NCI-H345 treated with DMSO at 0.1 percent for 48 hours (cell line): ENCODE results near the gene NOTCH2NLA.
"Not testable (repeated sequence)": the region's sequence is repeated elsewhere in the genome, so short reads cannot be mapped to it uniquely, and the experiment has no call there.

Experiments used
- DNase-seq: peaks from one replicate; lab custom pipeline; 2025; ENCODE audit not compliant: unreplicated experiment; lab: John Stamatoyannopoulos, UW

NOTCH2NLA gene

DNA sequence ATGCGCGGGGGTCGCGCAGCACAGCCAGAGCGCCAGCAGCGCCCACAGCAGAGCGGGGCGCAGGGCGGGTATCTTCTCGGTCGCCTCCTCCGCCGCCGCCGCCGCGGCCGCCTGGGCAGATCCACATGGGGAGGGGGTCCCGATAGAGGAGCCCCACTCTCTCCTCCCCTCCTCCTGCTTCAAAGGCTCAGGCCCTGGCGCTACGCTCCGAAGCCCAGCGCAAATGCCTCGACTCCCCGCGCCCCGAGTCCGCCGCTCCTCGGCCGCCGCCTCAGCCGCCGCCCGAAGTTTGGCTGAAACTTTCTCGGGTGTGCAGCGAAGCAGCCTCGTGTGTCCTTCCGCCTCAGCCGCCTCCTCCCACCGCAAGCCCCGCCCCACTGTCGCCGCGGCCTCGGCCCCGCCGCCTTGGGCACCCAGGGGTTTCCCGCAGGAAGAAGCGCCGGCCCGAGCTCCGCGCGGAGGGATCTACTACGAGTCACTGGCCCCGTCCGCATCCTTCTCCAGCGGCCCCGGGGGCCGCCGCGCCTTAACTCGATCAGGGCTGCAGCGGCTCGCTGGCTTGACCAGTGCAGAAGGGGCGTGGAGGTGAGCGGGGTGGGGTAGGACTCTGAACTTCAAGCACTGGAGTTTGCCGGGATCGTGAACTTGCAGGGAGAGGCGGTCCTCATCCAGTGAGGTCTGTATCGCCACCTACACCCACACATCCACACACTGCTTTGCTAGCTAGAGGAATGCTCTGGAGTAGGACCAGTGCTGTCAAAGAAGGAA lies at the start of gene NOTCH2NLA:
NOTCH2NLA (minus strand) TSS at position 312 of the 768 bp plus-strand sequence. CDS start 39,684 bp downstream, outside the sequence.
- not testable (repeated sequence) for DNase-seq

DNA sequence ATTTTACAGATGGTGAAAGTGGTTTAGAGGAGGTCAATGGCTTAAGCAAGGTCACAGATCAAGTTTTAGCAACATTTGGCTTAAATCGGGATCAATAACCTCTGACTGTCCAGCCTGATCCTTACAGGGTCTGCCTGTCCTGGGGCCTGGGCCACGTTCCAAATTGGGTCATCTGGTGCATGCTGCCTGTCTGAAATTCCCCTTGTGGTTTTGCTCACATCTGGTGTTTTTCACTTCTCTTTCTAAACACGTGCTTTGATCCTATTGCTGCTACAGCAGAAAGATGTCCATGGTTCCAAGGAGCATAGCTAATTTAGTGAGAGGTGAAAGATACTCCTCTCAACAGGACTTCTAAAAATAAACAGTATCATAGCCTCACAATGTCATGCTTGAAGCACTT lies 49.5 kb upstream of the NOTCH2NLA start:
- not testable (repeated sequence) for DNase-seq

DNA sequence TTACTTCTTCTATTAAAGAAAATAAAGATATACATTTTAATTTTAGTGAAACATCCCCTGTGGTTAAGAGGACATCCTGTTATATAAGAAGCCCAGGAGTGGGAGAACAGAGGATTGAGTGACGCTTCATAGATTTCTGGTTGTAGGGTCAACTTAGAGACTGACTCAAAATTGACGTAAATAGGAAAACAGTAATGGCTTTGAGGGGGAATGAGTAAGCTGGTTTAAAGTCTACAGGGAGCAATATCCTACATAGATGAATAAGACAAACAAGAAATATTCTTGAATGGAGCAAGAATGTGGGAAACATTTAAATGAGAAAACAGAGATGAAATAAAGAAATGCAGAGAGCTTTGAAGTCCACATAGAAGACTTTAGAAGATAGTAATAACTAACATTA lies 48.3 kb upstream of the NOTCH2NLA start:
- DNase-seq = not testable (repeated sequence)

DNA sequence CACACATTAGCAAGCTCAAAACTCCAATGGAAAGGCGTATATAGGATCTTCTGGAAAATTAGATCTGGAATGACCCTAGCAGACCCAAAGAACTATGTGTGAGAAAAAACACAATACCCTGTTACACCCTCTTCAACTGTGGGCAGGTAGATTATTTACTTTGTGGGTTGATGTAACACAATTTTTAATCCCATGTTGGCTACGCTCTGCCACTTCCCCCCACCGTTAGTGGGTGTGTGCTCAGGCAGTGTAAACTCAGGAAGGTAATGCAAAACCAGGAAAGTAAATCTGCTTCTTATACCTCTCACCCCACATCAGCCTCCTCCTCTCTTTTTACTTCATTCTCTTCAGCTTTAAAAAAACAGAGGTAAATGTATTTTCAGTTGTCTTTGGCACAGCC lies 45.3 kb upstream of the NOTCH2NLA start:
- DNase-seq = not testable (repeated sequence)

DNA sequence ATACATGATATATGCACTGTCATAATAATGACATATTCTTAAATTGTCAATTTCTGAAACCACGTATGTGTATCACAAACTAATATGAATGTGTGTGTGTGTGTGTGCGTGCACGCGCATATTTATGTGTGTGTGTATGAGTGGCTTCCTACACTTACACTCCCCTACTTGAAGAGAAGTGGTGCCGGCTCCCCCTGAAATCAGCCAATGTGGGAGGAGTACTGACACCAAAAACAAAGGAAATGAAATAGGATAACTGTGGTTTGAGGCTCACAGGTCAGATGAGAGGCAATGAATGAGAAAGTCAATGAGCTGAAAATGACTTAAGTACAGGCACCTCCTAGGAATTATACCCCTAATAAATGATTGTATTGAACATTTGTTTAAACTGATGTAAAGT lies 44.4 kb upstream of the NOTCH2NLA start:
- not testable (repeated sequence) for DNase-seq

DNA sequence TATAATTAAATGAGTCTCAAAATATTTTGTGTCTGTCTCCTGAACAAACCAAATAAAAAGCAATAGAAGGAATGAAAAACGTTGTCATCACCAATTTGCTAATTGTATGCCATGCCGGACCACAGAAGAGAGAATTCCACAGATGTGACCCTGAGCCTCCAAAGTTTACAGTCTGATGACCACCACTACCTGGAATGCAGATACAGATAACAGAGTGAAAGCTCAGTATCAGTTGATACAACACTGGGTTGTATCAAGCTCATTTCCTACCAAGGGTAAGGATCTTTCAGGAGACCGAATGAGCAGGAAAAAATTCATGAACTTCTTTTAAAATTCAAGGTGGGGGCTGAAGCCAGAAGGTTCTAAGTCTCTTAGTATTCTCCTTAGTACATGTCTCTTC lies 43.9 kb upstream of the NOTCH2NLA start:
- not testable (repeated sequence) for DNase-seq

GRCh38 chr1:146271977-146272376 lies 43.2 kb upstream of the NOTCH2NLA start:
- not testable (repeated sequence) for DNase-seq

DNA sequence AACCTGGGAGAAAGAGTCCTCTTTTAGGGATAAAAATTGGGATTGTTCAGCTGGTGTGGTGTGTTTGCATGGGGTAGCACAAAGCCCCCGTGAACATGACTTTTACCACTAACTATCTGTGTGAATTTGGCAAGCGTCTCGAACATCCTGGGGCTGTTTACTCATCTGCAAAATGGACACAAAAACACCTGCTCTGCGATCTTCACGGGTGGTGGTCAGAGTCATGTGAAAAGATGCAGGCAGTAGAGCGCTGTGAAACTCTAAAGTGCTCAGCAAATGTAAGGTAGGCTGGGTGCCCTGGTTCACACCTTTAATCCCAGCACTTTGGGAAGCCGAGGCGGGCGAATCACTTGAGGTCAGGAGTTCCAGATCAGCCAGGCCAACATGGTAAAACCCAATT lies 41.3 kb upstream of the NOTCH2NLA start:
- DNase-seq = not testable (repeated sequence)

DNA sequence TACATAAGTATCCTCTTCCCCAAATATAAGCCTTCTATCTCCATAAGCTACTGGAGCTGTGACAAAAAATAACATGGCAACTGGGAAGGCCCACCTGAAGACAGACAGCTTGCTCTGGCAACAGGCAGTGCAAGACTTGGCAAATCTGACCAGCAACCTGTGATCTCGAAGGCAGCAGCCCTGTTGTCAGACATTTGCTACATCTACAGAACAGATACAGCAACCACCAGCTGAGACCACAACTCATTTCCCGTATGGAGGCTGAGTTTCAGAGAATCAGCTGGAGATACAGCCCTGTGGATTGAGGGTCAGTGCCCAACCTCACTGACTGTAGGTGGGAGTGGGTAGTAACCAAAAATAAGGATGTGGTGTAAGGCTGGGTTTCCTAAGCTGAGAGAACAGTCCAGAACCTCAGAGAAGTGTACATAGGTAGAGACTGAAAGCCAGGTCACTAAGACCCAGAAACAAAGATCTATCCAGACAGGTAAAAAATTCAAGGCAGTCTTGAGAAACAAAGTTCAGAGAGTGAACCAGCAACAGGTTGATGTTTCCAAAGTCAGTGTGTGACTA lies 37.4 kb upstream of the NOTCH2NLA start:
- DNase-seq = not testable (repeated sequence)

DNA sequence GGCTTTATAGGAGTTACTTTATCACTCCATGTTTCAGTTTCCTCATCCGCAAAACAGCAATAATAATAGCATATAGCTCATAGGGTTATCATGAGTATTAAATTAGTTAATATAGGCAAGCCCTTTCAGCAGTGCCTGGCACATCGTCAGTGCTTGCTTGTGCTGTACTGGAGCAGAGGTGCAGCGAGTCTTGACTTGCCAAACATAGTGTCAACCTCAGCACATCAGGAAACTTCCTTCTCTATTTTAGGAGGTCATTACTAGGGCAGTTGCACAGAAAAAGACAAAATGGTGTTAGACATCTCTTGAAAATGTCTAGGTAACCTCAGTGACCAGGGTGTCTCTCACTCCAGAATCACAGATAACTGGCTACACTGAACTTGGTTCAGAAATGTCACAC lies 35.9 kb upstream of the NOTCH2NLA start:
- DNase-seq = not testable (repeated sequence)

GRCh38 chr1:146260006-146260730 lies 31.3 kb upstream of the NOTCH2NLA start:
- DNase-seq = not testable (repeated sequence)

DNA sequence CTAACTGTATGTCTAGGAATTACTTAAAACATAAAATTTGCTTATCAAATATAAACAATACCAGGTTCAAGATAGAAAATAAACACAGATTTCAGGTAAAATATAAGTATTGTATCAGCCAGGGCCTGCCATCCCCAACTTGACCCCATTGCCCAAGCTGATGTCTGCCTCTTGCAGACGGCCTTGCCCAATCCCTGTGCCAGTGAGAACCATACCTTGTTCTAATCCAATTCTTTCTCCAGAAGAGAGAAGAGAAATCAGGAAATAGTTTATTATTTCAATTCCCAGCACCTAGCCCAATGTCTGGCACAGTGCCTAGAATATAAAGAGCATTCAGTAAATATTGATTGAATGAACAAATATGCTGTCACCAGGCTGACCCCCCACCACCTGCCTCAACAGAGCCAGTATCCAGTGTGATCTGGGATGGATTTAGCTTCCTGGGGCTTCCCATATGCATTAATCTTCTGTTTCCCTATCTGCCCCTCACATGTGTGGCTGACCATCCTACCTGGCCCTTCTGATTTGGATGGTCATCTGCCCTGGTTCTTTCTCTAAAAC lies 29.3 kb upstream of the NOTCH2NLA start:
- DNase-seq = not testable (repeated sequence)

GRCh38 chr1:146254569-146255197 lies 25.9 kb upstream of the NOTCH2NLA start:
- not testable (repeated sequence) for DNase-seq

DNA sequence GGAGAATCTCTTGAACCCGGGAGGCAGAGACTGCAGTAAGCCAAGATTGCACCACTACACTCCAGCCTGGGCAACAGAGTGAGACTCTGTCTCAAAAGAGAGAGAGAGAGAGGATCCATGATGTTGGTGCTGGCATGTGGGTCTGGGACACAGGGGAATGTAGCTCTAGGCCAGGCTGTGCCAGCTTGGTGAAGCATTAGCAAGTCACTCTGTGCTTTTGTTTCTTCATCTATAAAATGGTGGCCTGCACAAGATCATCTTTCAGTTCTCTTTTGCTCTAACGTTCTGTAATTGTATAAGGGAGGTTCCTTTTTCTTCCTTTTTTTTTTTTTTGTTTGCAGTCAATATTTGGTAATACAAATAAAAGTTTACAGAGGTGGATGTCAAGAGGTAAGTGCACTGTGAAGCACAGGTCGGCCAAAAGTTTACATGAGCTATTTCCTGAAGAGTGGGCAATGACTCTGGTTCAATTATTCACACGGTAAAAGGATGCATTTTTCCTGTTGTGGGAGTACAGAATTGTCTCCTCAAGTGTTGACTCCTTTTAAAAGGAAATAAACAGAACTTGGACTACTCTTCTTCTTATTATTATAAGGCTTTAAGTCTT lies 24.5 kb upstream of the NOTCH2NLA start:
- DNase-seq = not testable (repeated sequence)

DNA sequence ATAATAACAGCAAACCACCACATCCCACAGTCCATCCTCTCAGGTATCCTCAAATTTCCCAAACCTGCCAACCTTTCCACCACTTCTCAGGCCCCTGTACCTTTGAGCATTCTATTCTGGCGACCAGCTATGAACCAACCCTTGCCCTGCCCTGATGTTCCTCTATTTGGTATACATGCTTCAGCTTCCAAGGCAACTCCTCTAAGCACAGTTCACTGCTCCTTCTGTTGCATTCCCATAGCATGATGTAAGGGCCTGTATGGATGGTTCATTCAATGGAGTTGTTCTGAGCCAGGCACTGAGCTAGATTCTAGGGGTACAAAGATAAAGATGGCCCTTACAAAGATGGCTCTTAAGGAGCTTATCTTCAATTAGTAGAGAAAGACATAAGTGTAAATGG lies 22.7 kb upstream of the NOTCH2NLA start:
- DNase-seq = not testable (repeated sequence)

DNA sequence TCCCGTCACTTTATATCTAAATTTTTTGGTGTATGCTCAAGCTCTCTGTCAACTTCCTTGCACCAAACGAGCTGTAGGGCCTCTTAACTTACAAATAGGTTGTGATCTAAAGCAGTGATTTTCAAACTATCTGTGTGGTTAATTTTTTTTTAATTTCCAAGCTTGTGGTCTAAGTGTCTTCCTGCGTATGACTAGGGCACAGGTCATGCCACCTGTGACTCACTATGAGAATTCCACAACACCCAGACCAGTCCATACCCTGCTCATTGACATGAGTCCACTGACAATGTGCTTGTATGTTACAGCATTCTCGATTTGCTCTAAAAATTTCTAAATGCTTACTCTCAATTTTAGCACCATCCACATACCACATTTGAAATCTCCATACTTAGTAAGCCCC lies 19.8 kb upstream of the NOTCH2NLA start:
- DNase-seq = not testable (repeated sequence)

GRCh38 chr1:146236626-146237025 lies 7.8 kb upstream of the NOTCH2NLA start:
- not testable (repeated sequence) for DNase-seq

GRCh38 chr1:146236026-146236601 lies 7.3 kb upstream of the NOTCH2NLA start:
- DNase-seq = not testable (repeated sequence)

DNA sequence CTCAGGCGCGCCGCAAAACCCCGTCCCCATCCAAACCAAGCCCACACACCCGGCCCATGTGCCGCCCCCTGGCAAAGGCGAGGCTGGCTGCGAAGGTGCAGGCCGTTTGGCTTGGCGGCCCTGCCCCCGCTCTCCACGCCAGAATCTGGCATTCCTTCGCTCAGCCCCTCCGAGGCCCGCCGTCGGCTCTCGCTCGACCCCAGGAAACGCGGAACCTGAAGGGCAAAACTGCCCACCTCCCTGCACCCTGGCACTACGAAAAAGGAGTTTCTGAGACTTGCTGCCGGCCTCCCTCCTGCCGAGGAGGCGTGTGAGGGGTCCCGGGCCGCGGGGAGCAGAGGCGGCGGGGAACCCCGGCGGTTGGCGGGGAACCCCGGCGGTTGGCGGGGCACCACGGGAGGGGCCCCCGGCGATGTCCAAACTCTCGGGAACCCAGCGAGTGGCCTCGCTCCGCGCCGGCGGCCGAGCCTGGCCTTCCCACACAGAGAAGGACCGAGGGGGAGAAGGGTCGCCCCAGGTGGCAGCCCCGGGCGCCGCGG lies 608 bp downstream of the NOTCH2NLA start:
- not testable (repeated sequence) for DNase-seq

DNA sequence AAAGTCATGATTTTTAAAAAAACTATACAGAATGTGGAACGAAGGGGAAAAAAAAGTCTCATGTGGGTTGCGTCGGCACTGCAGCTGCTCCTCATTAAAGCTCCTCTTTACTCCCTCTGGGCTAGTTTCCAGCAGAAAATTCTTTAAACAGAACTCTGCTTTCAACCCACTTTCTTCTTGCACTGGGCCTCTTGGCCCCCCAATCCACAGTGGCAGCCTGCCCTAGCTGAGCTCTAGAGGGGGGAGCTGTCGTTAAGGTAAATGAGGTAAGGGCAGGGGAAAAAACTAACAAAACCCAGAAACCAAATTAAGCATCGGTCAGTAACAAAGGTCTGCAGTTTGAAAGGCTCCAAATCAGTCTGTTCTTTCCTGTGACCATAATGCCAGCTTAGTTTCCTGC lies 54.3 kb downstream of the NOTCH2NLA start:
- DNase-seq = not testable (repeated sequence)
